ENCODE data around the gene PGA3.

The PGA3 gene

GRCh38 chr11:61181489-61181888, 21.8 kb upstream of the PGA3 start:
- ATAC-seq (ENCODE audit: low read depth) (no peak), DNase-seq (ENCODE audit: low spot score) (no peak)
- Histone ChIP-seq H3K4me1 (ENCODE audit: insufficient read depth, poor library complexity, severe bottlenecking) (no peaks in the 10 kb centered on the region), H3K27ac (ENCODE audit: poor library complexity, severe bottlenecking) (no peak overlapping the region), H3K27me3 (ENCODE audit: insufficient read depth, poor library complexity, severe bottlenecking) (no peaks in the 10 kb centered on the region), H3K9me3 (ENCODE audit: severe bottlenecking) (no peaks in the 10 kb centered on the region), H3K4me3 (ENCODE audit: severe bottlenecking) (no peak overlapping the region), H3K36me3 (ENCODE audit: low read depth) (no peaks in the 10 kb centered on the region)
- no peak for TF ChIP-seq CTCF (IDR thresholded peaks at IDR 0.05; ENCODE audit: poor library complexity, severe bottlenecking)

GRCh38 chr11:61183645-61184044, 19.7 kb upstream of the PGA3 start:
- no peak overlapping the region for H3K27ac ChIP-seq (ENCODE audit: poor library complexity, severe bottlenecking)
- DNase-seq (ENCODE audit: low spot score) (no peak), ATAC-seq (ENCODE audit: low read depth) (no peak)
- no peaks in the 10 kb centered on the region for H3K36me3 ChIP-seq (ENCODE audit: low read depth)
- no peaks in the 10 kb centered on the region for H3K27me3 ChIP-seq (ENCODE audit: insufficient read depth, poor library complexity, severe bottlenecking)
- no peaks in the 10 kb centered on the region for H3K9me3 ChIP-seq (ENCODE audit: severe bottlenecking)
- no peak for TF ChIP-seq CTCF (IDR thresholded peaks at IDR 0.05; ENCODE audit: poor library complexity, severe bottlenecking)
- H3K4me1 ChIP-seq (ENCODE audit: insufficient read depth, poor library complexity, severe bottlenecking) = no peaks in the 10 kb centered on the region
- H3K4me3 ChIP-seq (ENCODE audit: severe bottlenecking) = no peak overlapping the region

- H3K36me3 ChIP-seq (ENCODE audit: low read depth) = no peaks in the 10 kb centered on the region
- no peak overlapping the region for H3K27ac ChIP-seq (ENCODE audit: poor library complexity, severe bottlenecking)
- H3K27me3 ChIP-seq (ENCODE audit: insufficient read depth, poor library complexity, severe bottlenecking) = no peaks in the 10 kb centered on the region
- H3K4me3 ChIP-seq (ENCODE audit: severe bottlenecking) = no peak overlapping the region
- no peak for ATAC-seq (ENCODE audit: low read depth)
- H3K9me3 ChIP-seq (ENCODE audit: severe bottlenecking) = no peaks in the 10 kb centered on the region
- no peaks in the 10 kb centered on the region for H3K4me1 ChIP-seq (ENCODE audit: insufficient read depth, poor library complexity, severe bottlenecking)
- TF ChIP-seq CTCF (IDR thresholded peaks at IDR 0.05; ENCODE audit: poor library complexity, severe bottlenecking) = no peak
- DNase-seq (ENCODE audit: low spot score) = no peak
Observed at GRCh38 chr11:61186504-61186903, 16.8 kb upstream of the PGA3 start.

GRCh38 chr11:61187505-61188130, 15.7 kb upstream of the PGA3 start:
- no peak for DNase-seq (ENCODE audit: low spot score)
- Histone ChIP-seq H3K4me3 (ENCODE audit: severe bottlenecking) (no peak overlapping the region), H3K27ac (ENCODE audit: poor library complexity, severe bottlenecking) (no peak overlapping the region), H3K36me3 (ENCODE audit: low read depth) (no peaks in the 10 kb centered on the region), H3K9me3 (ENCODE audit: severe bottlenecking) (no peaks in the 10 kb centered on the region), H3K27me3 (ENCODE audit: insufficient read depth, poor library complexity, severe bottlenecking) (no peaks in the 10 kb centered on the region), H3K4me1 (ENCODE audit: insufficient read depth, poor library complexity, severe bottlenecking) (no peaks in the 10 kb centered on the region)
- ATAC-seq (ENCODE audit: low read depth) = peak; percentile 75
- peak; percentile 96 for TF ChIP-seq CTCF (IDR thresholded peaks at IDR 0.05; ENCODE audit: poor library complexity, severe bottlenecking)

- H3K27me3 ChIP-seq (ENCODE audit: insufficient read depth, poor library complexity, severe bottlenecking) = no peaks in the 10 kb centered on the region
- no peak overlapping the region for H3K4me3 ChIP-seq (ENCODE audit: severe bottlenecking)
- no peak overlapping the region for H3K27ac ChIP-seq (ENCODE audit: poor library complexity, severe bottlenecking)
- no peaks in the 10 kb centered on the region for H3K36me3 ChIP-seq (ENCODE audit: low read depth)
- no peaks in the 10 kb centered on the region for H3K9me3 ChIP-seq (ENCODE audit: severe bottlenecking)
- ATAC-seq (ENCODE audit: low read depth) = no peak
- H3K4me1 ChIP-seq (ENCODE audit: insufficient read depth, poor library complexity, severe bottlenecking) = no peaks in the 10 kb centered on the region
- TF ChIP-seq CTCF (IDR thresholded peaks at IDR 0.05; ENCODE audit: poor library complexity, severe bottlenecking) = no peak
- no peak for DNase-seq (ENCODE audit: low spot score)
Observed at GRCh38 chr11:61189933-61190332, 13.4 kb upstream of the PGA3 start.

Measured in RWPE2 (cell line).